Adipocyte (in vitro differentiated cells): ENCODE data around the gene CRTAP.
"Not testable (repeated sequence)": the region's sequence is repeated elsewhere in the genome, so short reads cannot be mapped to it uniquely, and the experiment has no call there.

ENCODE experiments used
- DNase-seq: peaks from one replicate; pipeline ENCODE4 v3.0.0-alpha.2; 2015; ENCODE audit warnings: low read depth
- H3K27me3 ChIP-seq: replicated peaks from 2 replicates; pipeline ENCODE4 v1.7.0; 2013; ENCODE audit warnings: mild to moderate bottlenecking, low read length, moderate library complexity; ENCODE audit not compliant: control insufficient read depth, insufficient read depth
- H3K36me3 ChIP-seq: 2 replicates; pipeline ENCODE4 v1.7.0; 2013; ENCODE audit warnings: low read length, mild to moderate bottlenecking, moderate library complexity; ENCODE audit not compliant: control insufficient read depth, insufficient read depth, severe bottlenecking
- H3K4me1 ChIP-seq: 2 replicates; pipeline ENCODE4 v1.7.0; 2013; ENCODE audit warnings: mild to moderate bottlenecking, low read length, moderate library complexity; ENCODE audit not compliant: control insufficient read depth, insufficient read depth
- H3K4me3 ChIP-seq: 2 replicates; pipeline ENCODE4 v1.7.0; 2013; ENCODE audit warnings: mild to moderate bottlenecking, low read length, moderate library complexity
- H3K9ac ChIP-seq: 2 replicates; pipeline ENCODE4 v1.7.0; 2013; ENCODE audit warnings: mild to moderate bottlenecking, low read length, moderate library complexity
- H3K9me3 ChIP-seq: 2 replicates; pipeline ENCODE4 v1.7.0; 2013; ENCODE audit warnings: mild to moderate bottlenecking, low read length, moderate library complexity; ENCODE audit not compliant: control insufficient read depth

CRTAP gene

DNA sequence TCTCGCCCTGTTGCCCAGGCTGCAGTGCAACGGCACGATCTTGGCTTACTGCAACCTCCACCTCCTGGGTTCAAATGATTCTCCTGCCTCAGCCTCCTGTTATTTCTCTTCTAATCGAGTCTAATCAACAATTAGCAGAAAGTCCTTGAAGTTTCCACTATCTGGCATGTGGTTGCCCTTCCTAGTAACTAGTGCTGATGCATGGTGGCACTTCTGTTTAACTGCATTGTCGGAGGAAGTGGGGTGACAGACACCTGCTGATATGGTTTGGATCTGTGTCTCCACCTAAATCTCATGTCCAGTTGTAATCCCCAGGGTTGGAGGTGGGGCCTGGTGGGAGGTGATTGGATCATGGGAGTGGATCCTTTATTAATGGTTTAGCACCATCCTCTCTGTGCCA is 9.2 kb downstream of the CRTAP start:
- Histone ChIP-seq H3K4me1 (peaks cover 41% of the 10 kb centered on the region), H3K36me3 (peaks cover 47% of the 10 kb centered on the region), H3K9ac (no peak overlapping the region), H3K27me3 (no peaks in the 10 kb centered on the region), H3K9me3 (no peaks in the 10 kb centered on the region), H3K4me3 (no peak overlapping the region)
- DNase-seq, result no peak

DNA sequence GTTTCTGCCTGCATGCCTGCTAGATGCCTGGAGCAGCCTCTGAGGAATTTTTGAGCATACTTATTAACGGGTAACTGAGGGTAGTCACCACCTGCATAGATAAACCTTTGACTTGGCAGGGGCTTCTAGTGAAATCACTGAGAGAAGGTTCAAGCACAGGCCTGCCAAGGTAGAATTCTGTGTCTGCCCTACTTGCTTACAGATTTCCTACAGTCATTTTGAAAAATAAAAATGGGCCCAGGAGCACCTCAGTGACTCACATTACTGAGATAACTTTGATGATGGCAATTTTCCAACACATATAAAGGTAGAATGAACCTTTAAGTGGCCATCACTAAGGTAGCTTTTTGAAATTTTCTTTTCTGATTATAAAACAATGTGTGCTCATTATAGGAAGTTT is 10.8 kb downstream of the CRTAP start:
- H3K4me3 ChIP-seq, result no peak overlapping the region
- no peak for DNase-seq
- H3K36me3 ChIP-seq, result peaks cover 47% of the 10 kb centered on the region
- no peaks in the 10 kb centered on the region for H3K9me3 ChIP-seq
- H3K9ac ChIP-seq, result no peak overlapping the region
- no peaks in the 10 kb centered on the region for H3K27me3 ChIP-seq
- peaks cover 41% of the 10 kb centered on the region for H3K4me1 ChIP-seq

DNA sequence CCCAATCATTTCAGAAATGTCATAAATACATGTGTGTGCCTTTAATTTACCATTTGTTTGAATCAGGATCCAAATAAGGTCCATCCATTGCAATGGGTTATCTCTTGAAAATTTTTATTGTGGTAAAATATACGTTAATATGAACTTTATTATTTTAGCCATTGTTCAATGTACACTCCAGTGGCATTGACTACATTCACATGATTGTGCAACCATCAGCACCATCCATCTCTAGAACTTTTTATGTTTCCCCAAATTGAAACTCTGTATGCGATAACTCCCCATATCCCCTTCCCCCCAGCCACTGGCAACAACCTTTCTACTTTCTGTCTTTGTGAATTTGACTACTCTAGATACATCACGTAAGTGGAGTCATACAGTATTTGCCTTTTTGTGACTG is 12.0 kb downstream of the CRTAP start:
- DNase-seq, result no peak
- Histone ChIP-seq H3K4me1 (peaks cover 29% of the 10 kb centered on the region), H3K9ac (no peak overlapping the region), H3K36me3 (peaks cover 54% of the 10 kb centered on the region), H3K27me3 (no peaks in the 10 kb centered on the region), H3K9me3 (no peaks in the 10 kb centered on the region), H3K4me3 (no peak overlapping the region)

DNA sequence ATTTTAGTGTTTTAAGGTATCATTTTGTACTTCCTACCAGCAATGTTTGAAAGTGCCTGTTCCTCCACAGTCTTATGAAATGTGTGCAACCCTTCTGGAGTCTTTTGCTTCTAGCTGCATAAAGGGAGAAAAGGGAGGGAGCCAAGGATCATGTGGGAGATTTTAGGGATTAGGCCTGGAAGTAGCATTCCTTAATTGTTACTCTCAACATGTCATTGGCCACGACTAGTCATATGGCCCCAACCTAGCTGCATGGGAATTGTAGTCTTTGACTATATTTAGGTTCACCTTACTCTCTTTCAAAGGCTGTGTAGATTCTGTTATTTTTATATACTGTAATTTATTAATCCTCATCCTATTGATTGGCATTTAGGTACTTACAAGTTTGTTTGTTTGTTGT is 14.9 kb downstream of the CRTAP start:
- peaks cover 18% of the 10 kb centered on the region for H3K4me1 ChIP-seq
- peaks cover 67% of the 10 kb centered on the region for H3K36me3 ChIP-seq
- H3K9me3 ChIP-seq, result no peaks in the 10 kb centered on the region
- H3K9ac ChIP-seq, result no peak overlapping the region
- H3K27me3 ChIP-seq, result no peaks in the 10 kb centered on the region
- no peak overlapping the region for H3K4me3 ChIP-seq
- DNase-seq, result peak; percentile 29

DNA sequence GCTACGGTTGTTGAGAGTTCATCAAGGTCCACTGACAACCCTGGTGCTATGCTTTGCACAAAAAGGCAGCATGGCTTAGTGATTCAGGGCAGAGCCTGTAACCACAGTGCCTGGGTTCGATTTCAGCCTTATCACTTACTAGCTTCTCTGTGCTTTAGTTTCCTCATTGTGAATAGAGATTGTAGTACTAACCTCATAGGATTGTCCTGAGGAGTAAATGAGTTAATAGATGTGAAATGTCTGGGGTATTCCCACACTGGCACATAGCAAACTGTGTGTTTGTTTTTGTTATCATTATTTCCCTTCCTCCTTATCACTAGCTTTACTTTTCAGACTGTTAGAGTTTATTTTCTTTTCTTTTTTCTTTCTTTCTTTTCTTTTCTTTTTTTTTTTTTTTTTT is 16.3 kb downstream of the CRTAP start:
- Histone ChIP-seq H3K4me3 (no peak overlapping the region), H3K36me3 (peaks cover 69% of the 10 kb centered on the region)
- no peak for DNase-seq

DNA sequence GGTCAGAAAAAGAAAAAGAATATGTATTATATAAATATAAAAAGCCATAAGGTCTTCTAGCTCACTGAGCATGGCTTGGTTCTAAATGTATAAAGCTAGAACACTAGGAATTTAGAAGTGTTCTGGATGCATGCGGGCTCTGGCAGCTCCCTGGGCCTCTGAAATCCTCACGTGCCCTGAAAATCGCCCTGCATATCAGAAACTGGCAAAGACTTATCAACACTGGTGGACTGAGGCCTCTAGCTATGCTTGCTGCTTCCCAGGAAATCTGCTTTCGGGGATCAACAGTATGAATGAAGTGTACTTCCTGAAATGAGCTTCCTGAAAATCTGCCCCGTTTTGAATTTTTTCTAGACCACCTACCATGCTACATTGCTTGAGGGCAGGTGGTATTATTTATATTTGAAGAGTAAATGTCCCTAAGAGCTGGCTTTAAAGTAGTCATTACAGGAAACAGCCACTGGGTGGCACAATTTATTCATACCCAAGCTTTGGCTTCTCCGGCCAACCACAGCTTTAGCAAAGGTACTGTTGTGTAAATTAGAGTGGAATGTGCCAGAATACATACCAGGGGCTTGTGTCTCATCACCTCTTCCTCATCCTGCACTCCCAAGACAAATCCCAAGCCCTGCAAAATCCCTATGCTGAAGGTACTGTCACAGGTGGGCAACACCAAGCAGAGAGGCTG is 17.7 kb downstream of the CRTAP start:
- Histone ChIP-seq H3K9ac (no peak overlapping the region), H3K9me3 (no peaks in the 10 kb centered on the region), H3K4me1 (peaks cover 11% of the 10 kb centered on the region), H3K4me3 (no peak overlapping the region), H3K36me3 (peaks cover 69% of the 10 kb centered on the region), H3K27me3 (no peaks in the 10 kb centered on the region)
- DNase-seq, result peak; percentile 85

More for the DNA sequence above, 16.3 kb downstream of the CRTAP start:
- peaks cover 11% of the 10 kb centered on the region for H3K4me1 ChIP-seq
- H3K9ac ChIP-seq, result no peak overlapping the region
- H3K27me3 ChIP-seq, result no peaks in the 10 kb centered on the region
- no peaks in the 10 kb centered on the region for H3K9me3 ChIP-seq

DNA sequence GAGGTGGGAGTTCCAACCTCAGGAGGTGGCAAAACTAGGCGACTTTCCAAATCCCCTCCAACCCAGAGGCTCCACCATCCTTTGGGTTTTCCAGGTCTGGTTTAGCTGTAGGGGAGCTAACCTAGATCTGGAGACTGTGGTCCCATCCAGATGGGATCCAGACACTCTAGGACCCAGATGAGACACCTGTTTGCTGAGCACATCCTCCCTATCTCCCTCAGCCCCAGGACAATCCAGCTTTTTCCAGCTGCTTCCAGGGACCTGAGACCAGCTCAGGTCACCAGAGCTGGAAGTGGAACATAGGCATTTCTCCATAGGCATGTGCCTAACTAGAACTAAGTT is 18.2 kb downstream of the CRTAP start:
- peaks cover 69% of the 10 kb centered on the region for H3K36me3 ChIP-seq
- no peaks in the 10 kb centered on the region for H3K27me3 ChIP-seq
- no peak overlapping the region for H3K4me3 ChIP-seq
- no peak for DNase-seq
- H3K9ac ChIP-seq, result no peak overlapping the region
- H3K4me1 ChIP-seq, result peaks cover 11% of the 10 kb centered on the region
- no peaks in the 10 kb centered on the region for H3K9me3 ChIP-seq

DNA sequence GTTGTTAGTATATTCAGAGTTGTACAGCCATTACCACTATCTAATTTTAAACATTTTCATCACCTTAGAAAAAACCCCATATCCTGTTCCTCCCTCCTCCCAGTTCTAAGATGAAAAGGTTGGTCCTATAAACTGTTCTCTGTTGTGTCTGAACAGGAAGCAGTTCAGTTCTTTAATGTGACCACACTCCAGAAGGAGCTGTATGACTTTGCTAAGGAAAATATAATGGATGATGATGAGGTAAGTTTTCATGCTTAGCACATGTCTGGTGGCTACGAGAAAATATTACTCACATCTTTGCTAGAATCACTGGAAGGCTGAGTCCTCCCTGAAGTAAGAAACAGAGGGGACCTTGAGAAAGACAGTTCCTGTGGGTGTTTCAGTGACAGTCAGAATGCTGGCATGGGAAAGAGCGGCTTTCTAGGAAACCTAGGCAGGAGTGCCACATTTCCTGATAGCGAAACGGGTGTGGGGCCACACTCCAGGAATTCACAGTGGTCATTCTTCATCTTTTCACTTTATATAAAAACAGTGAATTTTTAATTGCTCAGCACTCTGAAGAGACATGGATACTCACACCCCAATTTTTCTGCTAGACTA is 20.3 kb downstream of the CRTAP start:
- H3K9ac ChIP-seq, result no peak overlapping the region
- peaks cover 2% of the 10 kb centered on the region for H3K4me1 ChIP-seq

DNA sequence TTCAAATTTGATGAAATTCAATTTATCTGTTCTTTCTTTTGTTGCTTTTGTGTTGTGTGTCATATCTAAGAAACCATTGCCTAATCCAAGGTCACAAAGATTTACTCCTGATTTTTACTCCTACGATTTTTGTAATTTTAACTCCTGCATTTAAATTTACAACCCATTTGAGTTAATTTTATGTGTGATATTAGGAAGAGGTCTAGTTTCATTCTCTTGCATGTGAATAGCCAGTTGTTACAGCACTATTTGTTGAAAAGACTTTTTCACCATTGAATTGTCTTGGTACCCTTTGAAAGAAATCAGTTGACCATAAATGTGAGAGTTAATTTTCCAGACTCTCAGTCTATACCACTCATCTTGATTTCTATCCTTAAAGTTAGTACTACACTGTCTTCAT is 23.9 kb downstream of the CRTAP start:
- Histone ChIP-seq H3K4me1 (peaks cover 8% of the 10 kb centered on the region), H3K9me3 (no peaks in the 10 kb centered on the region), H3K9ac (no peak overlapping the region), H3K4me3 (no peak overlapping the region), H3K36me3 (peaks cover 82% of the 10 kb centered on the region), H3K27me3 (no peaks in the 10 kb centered on the region)
- no peak for DNase-seq

More for the DNA sequence above, 20.3 kb downstream of the CRTAP start:
- H3K27me3 ChIP-seq, result no peaks in the 10 kb centered on the region
- DNase-seq, result peak; percentile 49
- peaks cover 79% of the 10 kb centered on the region for H3K36me3 ChIP-seq
- no peaks in the 10 kb centered on the region for H3K9me3 ChIP-seq
- H3K4me3 ChIP-seq, result no peak overlapping the region

DNA sequence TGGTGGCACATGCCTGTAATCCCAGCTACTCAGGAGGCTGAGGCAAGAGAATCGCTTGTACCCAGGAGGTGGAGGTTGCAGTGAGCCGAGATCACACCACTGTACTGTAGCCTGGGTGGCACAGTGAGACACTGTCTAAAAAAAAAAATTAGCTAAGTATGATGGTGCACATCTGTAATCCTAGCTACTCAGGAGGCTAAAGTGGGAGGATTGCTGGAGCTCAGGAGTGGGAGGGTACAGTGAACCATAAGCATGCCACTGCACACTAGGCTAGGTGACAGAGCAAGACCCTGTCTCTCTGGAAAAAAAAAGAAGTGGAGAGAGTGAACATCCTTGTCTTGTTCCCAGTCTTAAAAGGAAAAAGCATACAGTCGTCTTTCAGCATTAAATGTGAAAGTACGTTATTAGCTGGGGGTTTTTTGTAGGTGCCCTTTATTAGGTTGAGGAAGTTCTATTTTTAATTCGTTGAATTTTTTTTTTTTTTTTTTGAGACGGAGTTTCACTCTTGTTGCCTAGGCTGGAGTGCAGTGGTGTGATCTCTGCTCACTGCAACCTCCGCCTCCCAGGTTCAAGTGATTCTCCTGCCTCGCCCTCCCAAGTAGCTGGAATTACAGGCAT is 25.3 kb downstream of the CRTAP start:
- H3K27me3 ChIP-seq, H3K4me1 ChIP-seq, H3K9ac ChIP-seq, H3K9me3 ChIP-seq, H3K4me3 ChIP-seq, DNase-seq: not testable (repeated sequence)
- H3K36me3 ChIP-seq, result peaks cover 82% of the 10 kb centered on the region

DNA sequence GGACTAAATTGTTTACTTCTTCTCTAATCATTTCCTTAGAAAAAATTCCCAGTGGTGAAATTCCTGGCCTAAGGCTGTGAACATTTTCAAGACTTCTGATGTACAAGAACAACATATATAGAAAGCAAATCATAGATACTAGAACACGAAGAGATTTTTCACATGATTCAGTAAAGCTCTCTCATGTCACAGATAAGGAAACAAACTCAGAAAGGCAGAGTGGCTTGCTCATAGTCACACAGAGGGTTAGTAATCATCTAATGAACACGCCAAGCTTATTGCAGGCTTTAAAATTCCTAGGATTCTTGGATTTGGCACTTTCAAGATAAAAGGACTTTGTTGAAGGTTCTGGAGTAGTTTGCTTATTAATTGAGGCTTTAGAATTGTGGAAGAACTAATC is 26.2 kb downstream of the CRTAP start:
- Histone ChIP-seq H3K9ac (peak overlapping the region; percentile 52), H3K27me3 (no peaks in the 10 kb centered on the region), H3K4me1 (peaks cover 8% of the 10 kb centered on the region), H3K9me3 (no peaks in the 10 kb centered on the region), H3K4me3 (no peak overlapping the region), H3K36me3 (peaks cover 82% of the 10 kb centered on the region)
- peak; percentile 66 for DNase-seq
